ENCODE measurements around the gene COPZ2.
"Not testable (repeated sequence)": the region's sequence is repeated elsewhere in the genome, so short reads cannot be mapped to it uniquely, and the experiment has no call there.

The COPZ2 gene

DNA sequence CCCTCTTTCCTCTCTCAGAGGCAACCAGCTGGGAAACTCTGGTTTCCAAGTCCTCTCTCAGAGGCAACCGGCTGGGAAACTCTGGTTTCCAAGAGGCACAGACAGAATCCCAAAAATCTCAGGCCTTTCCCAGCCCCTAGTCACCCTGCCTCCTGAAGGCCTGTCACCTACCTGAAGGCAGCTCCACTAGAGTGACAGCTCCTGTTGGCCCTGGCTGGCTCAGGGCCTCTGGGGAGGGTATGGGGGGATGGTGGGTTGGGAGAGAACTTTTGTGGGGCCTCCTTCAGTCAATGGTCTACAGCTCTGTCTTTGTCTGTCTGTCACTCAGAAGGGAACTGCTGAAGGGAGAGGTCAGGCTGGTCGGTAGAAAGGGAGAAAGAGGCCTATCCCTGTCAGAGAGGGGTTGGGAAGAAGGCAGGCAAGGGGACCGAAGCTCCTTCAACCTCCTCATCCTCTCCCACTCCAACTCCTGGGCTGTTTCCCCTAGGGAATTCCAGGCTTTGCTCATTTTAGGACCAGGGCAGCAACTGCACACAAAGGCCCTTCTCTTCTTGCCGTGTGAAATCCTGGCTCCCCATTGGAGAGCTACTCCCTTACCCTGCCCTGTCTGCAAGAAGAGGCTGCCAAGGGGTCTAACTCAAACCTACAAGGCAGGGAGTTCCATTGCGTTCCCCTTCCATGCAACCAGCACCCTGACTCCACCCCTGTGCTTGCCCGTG lies 23.6 kb downstream of the COPZ2 start:
- DNase-seq = no peak
- no peak for TF ChIP-seq GATA1 (IDR thresholded peaks at IDR 0.05; ENCODE audit: low read depth, low read length)
- no peak for TF ChIP-seq POLR2A (IDR thresholded peaks at IDR 0.05; ENCODE audit: low read length)

DNA sequence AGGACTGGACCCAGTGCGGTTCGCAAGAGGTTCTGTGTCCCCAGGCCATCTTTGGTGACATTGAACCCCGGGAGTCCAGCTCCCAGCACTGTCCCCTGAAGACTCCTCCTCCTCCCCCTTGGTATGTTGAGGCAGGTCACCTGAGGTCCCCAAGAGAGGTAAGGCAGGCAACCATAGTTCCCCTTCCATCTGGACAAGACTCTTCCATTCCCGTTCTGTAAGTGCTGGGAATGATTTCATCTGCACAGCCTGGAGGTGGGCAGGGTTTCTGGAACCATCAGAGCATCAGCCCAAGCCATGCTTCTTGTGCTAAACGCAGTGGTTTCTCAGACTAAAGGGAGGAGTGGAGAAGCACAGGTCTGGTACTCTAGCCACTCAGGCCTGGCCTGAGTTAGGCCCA lies 24.9 kb downstream of the COPZ2 start:
- DNase-seq = no peak
- TF ChIP-seq POLR2A (IDR thresholded peaks at IDR 0.05; ENCODE audit: low read length) = no peak
- TF ChIP-seq GATA1 (IDR thresholded peaks at IDR 0.05; ENCODE audit: low read depth, low read length) = no peak

DNA sequence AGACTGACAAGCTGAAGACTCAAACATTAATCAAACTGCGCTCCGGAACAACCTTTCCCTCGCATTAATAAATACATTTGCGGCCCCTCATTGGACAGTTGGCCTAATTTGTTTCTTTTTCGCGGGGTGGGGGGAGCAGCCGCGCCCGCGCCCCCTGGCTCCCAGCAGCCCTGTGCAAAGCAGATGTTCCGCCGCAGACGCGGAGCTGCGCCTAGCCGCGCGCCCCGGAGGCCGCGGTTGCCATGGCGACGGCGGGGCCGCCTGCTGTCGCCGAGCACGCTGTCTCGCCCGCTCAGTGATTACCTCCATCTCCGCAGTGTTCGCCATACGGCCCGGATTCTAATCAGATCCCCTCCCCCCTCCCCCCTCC lies 25.5 kb downstream of the COPZ2 start:
- peak; percentile 70 to 71 for DNase-seq
- TF ChIP-seq POLR2A (IDR thresholded peaks at IDR 0.05; ENCODE audit: low read length) = no peak
- no peak for TF ChIP-seq GATA1 (IDR thresholded peaks at IDR 0.05; ENCODE audit: low read depth, low read length)

DNA sequence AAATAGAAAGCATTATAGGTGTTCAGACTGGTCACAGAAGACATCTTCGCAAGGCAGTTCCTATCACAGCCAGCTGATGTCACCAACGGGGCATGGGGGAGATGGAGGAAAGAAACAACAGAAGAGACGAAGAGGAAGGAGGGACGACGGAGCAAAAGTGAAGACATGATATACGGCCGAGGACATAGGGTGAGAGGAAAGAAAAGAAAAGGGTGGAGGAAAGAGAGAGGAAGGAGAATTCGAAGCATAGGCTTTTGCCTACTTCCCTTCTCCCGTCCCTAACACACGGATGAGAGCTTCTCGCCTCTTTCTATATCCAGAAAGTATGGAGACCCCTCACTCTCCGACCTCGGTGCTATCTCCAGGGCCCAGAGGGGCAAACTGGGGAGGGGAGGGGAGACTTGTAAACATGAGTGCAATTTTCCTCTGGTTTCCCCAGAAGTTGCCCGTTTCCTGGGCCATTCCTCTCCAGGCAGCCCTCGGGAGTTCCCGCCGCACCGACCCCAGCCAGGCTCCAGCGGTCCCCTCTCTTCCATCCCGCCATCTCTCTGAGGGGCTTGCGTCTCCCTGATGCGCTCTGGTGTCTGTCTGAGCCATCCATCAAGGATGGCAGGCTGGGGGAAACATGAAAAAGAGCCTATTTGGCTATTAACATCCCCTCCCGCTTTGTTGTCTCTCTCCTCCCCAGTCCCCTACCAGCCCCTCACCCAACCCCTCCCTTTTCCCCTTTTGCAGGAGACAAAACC lies 26.0 kb downstream of the COPZ2 start:
- no peak for TF ChIP-seq GATA1 (IDR thresholded peaks at IDR 0.05; ENCODE audit: low read depth, low read length)
- TF ChIP-seq POLR2A (IDR thresholded peaks at IDR 0.05; ENCODE audit: low read length) = no peak
- peak; percentile 57 to 64 for DNase-seq

DNA sequence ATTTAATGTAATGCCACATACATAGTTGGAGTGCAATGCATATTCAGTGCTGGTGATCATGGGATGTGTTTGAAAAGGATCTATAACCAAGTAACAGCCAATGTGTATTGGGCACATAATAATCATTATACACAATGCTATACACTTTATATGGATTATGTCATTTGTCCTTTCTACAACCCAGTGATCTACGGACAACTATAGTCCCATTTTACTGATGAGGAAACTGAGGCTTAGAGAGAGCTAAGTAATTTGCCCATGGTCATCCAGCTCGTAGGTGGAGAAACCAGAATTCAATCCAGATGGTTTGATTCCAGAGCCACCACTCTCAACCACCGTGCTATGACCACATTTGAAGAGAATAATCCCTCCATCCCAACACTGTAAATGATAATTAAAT lies 27.4 kb downstream of the COPZ2 start:
- TF ChIP-seq POLR2A (IDR thresholded peaks at IDR 0.05; ENCODE audit: low read length) = no peak
- TF ChIP-seq GATA1 (IDR thresholded peaks at IDR 0.05; ENCODE audit: low read depth, low read length) = no peak
- DNase-seq = no peak

DNA sequence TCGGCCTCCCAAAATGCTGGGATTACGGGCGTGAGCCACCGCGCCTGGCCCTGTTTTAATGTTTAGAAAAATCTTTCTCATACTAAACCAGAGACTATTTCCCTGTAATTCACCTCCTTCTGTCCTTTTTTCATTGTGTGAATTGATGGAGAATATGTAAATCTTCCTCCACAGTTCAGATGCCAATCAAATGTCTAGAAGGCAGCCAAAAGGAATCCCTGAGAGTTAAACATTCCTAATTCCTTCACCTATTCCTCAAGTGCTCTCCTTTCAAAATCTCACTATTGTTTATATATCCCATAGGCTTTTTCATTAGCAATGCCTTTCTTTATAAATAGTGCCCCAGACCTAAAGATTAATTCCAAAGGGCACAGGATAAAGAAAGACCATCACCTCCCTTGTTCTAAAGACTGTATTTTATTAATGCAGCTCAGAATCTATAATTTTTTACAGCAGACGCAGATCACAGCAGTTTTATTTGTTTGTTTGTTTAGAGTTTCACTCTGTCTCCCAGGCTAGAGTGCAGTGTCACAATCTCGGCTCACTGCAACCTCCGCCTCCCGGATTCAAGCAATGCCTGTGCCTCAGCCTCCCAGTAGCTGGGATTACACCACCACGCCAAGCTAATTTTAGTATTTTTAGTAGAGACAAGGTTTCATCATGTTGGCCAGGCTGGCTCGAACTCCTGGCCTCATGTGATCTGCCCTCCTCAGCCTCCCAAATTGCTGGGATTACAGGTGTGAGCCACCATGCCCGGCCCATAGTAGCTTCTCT lies 30.5 kb downstream of the COPZ2 start:
- TF ChIP-seq POLR2A (IDR thresholded peaks at IDR 0.05; ENCODE audit: low read length) (no peak), GATA1 (IDR thresholded peaks at IDR 0.05; ENCODE audit: low read depth, low read length) (no peak)
- DNase-seq = no peak

DNA sequence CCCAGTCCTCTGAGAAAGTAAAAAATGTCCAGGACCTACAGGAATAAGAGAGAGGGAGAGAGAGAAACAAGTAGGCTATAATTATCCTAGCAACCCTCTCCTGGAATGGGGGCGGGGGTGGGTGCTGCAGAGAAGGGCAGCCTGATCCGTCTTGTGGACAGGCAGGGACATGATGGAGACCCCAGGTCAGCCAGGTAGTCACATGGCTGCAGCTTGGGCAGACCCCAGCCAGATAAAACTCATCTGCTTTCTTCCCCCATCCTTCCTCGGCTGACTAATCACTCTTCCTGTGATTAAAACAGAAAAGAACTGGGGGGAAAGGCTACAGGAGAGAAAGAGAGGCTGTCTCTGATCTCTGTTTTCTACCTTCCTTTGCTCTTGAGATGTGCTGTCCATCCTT lies 32.6 kb downstream of the COPZ2 start:
- DNase-seq = no peak
- TF ChIP-seq GATA1 (IDR thresholded peaks at IDR 0.05; ENCODE audit: low read depth, low read length) (no peak), POLR2A (IDR thresholded peaks at IDR 0.05; ENCODE audit: low read length) (no peak)

DNA sequence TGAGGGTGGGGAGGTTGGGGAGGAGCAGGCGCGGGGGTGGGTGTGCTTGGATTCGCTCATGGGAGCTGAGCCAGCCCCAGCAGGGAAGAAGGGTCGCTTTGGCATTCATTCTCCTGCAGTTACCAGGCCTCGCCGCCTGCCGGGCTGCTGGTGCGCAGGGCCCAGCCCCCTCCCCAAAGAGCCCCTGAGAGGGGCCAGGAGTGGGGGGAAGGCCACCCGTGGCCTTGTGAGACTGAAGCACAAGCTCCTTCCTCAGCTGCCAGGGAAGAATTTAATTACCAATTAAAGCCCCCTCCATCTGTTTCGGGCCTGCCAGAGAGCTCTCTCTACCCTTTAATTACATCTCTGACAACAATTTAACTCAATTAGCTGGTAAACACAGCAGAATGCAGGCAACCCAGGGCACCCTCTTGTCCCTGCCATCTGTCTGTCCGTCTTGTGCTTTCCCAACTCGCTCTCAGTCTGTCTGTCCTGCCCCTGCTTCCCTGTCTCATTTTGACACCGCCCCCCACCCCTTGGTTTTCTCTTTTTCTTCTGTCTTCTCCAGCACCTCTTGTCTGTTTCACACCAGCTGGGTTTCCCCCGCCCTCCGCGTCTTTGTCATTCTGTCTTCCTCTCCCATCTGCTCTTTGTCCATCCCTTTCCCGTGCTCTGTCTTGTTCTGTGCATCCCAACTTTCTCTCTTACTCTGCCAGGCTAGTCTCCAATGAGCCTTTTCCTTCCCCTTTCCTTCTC lies 34.0 kb downstream of the COPZ2 start:
- no peak for DNase-seq
- TF ChIP-seq GATA1 (IDR thresholded peaks at IDR 0.05; ENCODE audit: low read depth, low read length) (no peak), POLR2A (IDR thresholded peaks at IDR 0.05; ENCODE audit: low read length) (no peak)

DNA sequence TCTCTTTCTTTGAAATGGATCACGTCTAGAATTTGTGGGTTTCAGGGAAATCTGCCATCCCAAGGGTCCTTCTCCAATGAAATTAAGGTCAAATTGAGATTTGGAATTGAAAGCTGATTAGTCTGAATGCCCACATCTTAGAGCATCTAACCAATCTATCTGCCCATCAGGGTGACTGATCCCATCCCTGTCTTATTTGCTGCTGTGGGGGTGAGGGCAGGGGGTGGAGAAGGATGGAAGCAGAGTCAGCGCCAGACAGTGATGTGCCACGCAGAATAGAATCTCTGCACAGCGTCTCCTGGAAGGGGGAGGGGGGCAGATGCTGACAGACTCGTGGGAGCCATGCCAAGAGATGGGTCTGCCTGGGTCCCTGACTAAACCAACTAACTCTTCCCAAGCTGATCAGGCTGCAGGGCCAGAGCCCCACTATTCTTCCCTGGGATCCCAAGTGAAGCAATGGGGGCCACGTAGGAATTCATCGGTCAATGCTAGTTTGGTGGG lies 34.6 kb downstream of the COPZ2 start:
- TF ChIP-seq POLR2A (IDR thresholded peaks at IDR 0.05; ENCODE audit: low read length) = no peak
- TF ChIP-seq GATA1 (IDR thresholded peaks at IDR 0.05; ENCODE audit: low read depth, low read length) = no peak
- no peak for DNase-seq

DNA sequence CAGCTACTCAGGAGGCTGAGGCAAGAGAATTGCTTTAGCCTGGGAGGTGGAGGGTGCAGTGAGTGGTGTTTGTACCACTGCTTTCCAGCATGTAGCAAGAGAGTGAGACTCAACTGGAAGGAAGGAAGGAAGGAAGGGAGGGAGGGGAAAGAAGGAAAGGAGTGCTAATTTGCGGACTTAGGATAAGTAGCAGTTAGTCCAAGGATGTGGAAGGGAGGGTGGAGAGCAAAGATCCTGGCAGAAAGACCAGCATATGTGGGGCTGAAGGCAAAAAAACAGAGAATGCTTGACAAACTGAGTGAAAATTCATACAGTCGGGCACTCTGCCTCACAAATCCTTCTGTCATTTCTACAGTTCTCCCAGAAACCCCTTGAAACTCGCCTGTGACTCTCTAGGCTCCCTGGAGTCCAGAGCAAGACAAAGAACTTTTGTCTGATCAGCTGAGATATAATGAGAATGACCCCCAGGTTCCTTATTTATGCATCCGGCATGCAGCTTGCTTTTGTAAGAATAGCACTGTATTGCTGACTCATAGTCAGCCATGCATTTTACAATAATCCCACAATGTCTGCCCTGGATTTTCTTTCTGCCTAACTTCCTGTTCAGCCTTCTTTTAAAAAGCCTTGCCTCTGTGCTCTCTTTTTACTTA lies 35.2 kb downstream of the COPZ2 start:
- DNase-seq = no peak
- TF ChIP-seq GATA1 (IDR thresholded peaks at IDR 0.05; ENCODE audit: low read depth, low read length) (no peak), POLR2A (IDR thresholded peaks at IDR 0.05; ENCODE audit: low read length) (no peak)

DNA sequence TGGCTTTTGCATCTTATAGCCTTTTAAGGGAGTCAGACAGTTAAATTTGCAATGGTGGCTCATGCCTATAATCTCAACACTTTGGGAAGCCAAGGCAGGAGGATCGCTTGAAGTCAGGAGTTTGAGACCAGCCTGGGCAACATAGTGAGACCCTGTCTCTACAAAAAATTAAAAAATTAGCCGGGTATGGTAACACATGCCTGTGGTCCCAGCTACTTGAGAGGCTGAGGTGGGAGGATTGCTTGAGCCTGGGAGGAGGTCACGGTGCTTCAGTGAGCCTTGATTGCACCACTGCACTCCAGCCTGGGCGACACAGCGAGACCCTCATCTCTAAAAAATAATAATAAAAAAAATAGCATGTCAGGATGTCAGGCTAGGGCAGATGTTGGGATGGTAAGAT lies 35.9 kb downstream of the COPZ2 start:
- not testable (repeated sequence) for DNase-seq

DNA sequence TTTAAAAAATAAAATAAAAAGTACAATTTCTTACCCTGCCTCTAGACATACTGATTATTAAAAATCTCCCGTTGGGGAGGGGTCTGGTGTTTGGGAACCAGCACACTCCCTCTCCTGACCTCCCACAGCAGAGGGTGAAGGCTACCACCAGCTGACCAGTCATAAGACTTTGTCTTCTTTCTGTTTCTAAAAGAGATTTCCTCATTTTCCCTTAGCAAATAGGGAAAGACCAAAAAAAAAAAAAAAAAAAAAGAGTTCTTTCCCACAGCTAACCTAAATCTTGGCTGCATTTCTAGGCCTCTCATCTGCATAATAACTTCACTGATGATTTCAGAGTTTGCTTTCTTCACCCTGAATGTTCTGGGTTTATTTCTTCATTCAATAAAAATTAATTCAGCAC lies 36.4 kb downstream of the COPZ2 start:
- TF ChIP-seq GATA1 (IDR thresholded peaks at IDR 0.05; ENCODE audit: low read depth, low read length) (no peak), POLR2A (IDR thresholded peaks at IDR 0.05; ENCODE audit: low read length) (no peak)

DNA sequence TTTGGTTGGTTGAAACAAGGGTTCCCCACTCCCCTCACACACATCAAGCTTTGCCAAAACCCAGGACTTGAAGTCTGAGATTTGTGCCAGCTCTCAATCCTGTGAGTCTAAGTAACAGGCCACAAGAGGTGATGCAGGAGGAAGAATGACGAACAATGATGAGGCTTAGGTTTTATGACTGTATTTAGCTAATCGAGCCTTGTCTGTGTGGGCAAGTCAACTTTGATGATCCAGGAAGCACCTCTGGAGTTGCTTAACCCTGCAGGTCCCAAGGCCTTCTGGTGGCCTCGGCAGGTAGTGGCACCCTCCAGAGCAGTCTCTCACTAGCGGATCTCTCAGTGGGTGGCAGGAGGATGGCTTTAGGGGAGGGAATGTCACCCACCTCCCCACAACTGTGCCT lies 38.0 kb downstream of the COPZ2 start:
- no peak for DNase-seq
- no peak for TF ChIP-seq POLR2A (IDR thresholded peaks at IDR 0.05; ENCODE audit: low read length)
- TF ChIP-seq GATA1 (IDR thresholded peaks at IDR 0.05; ENCODE audit: low read depth, low read length) = no peak

More for the DNA sequence above, 36.4 kb downstream of the COPZ2 start:
- DNase-seq = no peak

Measured in erythroblast (primary cell).